HG03095 (cell line): ENCODE measurements around the gene OTC.

Experiments
- ATAC-seq: cut with Tn5 transposase; IDR thresholded peaks from one replicate; pipeline ENCODE4 v1.9.1; 2021; ENCODE audit warnings: moderate library complexity; ENCODE audit not compliant: unreplicated experiment

Gene OTC

GRCh38 chrX:38357747-38358673 lies 5.6 kb downstream of the OTC start:
- no peak for ATAC-seq

DNA sequence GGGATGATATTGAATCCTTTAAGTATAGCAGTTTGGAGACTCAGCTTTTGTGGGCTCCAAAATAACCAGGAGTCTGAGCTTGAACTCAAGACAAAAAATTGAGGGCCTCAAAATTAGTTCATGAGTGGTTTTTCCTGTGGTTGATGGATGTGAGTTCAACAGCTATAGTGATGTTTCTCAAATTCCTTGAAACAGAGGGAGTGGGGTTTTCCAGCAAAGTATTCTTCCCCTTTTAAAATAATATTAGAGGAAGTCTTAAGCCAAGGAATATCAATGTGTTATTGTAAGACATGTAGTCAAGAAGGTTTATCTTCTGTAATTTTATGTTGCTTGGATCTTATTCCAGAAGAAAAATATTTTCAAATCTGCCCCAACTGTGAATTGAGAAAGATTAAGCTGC lies 10.6 kb downstream of the OTC start:
- ATAC-seq: no peak

GRCh38 chrX:38365954-38366353 lies 13.6 kb downstream of the OTC start:
- no peak for ATAC-seq

- ATAC-seq: no peak
Observed at GRCh38 chrX:38368774-38369173, 16.4 kb downstream of the OTC start.

- ATAC-seq: no peak
Observed at GRCh38 chrX:38371641-38372040, 19.2 kb downstream of the OTC start.

- no peak for ATAC-seq
Observed at GRCh38 chrX:38374431-38374830, 22.0 kb downstream of the OTC start.

- ATAC-seq: no peak
Observed at GRCh38 chrX:38375891-38376290, 23.5 kb downstream of the OTC start.

- no peak for ATAC-seq
Observed at GRCh38 chrX:38376747-38377146, 24.3 kb downstream of the OTC start.

DNA sequence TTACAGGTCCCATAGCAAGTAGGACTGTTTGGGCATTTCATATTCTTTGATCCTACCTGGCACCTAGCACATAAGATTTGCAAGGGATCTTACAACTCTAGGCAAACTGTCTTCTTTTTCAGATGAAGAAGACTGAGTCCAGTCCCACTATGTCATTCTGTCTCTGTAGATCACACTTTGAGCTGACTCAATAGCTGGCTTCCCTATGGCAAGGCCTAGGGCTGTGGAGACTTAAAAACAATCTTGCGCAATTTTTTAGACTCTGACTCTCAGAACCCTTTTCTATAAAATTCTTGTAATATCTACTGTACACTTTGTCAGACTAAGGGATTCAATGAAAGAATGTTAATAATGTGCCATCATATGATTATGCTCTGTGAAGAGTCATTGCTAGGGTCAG lies 26.7 kb downstream of the OTC start:
- ATAC-seq: no peak

DNA sequence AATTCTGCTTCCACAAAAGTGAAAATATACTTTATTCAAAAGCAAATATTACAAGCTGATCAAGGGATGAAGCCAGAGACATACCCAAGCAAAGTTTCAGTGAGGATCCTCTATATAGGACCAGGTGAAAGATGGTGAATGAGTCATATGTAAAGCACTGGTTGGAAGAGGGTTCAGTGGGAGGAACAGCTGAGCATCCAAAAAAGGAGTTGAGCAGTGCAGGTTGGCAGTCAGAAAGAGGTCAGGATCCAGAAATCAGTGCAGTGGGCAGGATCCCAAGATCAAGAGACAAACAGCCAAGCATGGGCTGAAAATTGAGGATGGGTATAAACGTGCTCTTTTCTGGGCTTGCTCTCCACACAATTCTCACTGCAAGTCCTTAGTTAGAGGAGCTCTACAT lies 30.3 kb downstream of the OTC start:
- no peak for ATAC-seq

DNA sequence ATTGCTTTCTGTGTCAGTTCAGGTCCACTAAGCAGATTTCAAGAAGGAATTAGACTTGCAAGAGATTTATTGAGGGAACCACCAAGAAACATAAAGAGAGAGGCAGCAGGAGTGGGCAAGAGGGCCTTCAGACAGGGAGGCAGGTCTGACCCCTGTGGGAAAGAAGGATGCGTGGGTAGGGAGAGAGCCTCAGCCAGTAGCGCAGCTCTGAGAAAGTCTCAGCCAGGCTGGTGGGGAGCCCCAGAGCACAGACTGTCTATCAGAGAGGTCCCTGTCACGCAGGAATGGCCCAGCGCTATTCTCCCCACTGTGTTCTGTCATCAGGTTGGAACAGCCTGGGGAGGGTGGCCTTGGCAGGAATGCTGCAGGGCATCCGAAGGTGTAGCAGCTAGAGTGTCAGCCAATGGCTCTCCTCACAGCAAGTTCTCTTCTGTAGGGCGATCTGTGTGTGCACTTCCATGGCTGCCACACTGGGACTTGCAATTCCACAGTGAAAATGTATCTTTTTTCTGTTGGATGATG lies 48.0 kb downstream of the OTC start:
- no peak for ATAC-seq

- ATAC-seq: no peak
Observed at GRCh38 chrX:38402118-38402517, 49.7 kb downstream of the OTC start.

DNA sequence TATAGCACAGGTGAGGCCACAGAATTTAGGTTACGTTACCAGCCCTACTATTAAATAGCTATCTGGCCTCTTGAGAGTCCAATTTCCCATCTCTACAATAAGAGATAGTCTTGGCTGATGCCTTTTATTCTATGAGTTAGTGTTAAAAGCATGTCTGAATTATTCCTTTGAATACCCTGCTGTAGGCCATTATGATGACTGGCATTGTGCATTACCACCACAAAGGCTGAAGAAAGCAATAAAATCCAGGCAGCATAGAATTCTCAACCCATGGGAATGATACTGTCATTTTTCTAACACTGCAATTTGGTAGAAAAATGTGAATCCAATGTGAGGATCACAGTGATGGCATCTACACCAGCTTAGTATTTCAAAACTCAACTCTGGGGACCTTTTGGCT lies 51.4 kb downstream of the OTC start:
- ATAC-seq: no peak

GRCh38 chrX:38407126-38407525 lies 54.7 kb downstream of the OTC start:
- no peak for ATAC-seq

- ATAC-seq: no peak
Observed at GRCh38 chrX:38409289-38409688, 56.9 kb downstream of the OTC start.

DNA sequence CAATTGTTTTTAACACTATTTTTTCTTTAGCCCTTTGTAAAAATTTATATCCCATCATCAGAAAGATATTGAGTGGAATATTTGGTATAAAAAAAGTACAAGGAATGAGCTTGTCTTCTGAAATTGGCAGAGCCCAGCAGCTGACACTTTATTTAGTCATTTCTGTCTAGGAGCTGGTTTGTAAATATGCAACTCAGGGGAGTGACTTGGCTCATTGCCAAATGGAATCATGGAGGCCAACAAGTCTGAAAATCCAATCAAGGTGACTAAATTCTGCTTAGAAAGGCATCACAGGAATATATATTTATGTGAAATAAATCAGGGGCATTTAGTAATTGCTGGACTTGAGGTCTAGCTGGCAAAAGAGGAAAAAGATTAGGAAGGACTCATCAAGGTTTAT lies 74.4 kb downstream of the OTC start:
- ATAC-seq: no peak

- ATAC-seq: no peak
Observed at GRCh38 chrX:38431525-38431924, 79.1 kb downstream of the OTC start.

GRCh38 chrX:38435130-38435529 lies 82.7 kb downstream of the OTC start:
- ATAC-seq: no peak

DNA sequence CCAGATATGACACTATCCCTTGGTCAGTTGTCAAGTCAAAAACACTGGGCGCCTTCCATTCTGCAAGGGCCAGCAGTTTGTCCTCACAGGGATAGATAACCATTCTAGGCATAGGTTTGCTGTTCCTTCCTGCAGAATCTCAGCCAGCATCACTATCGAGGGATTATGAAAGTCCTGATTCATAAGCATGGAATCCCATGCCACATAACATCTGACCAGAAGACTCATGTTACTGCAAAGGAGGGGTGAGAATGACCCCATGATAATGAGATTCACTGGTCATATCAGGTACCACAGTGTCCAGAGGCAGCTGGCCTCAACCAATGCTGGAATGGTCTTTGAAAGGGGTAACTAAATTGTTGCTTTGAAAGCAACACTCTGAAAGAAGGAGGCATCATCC lies 84.7 kb downstream of the OTC start:
- no peak for ATAC-seq

DNA sequence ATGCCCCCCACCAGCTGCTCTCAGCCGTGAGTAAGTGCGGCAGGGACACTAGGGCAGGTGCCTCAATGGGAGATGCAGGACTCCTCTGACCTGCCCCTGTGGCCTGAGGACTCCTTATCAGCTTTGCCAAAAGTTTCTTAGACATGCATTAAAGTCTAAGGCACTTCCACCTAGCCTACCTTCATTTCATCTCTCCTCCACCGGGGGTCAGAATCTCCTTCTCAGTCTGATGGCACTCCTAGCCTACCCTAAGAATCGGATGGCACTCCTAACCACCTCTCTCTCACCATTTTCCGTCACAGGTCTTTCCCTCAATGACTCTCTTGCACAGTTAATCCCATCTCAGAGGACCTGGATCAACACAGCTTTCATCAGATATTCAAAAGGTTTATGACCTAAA lies 85.9 kb downstream of the OTC start:
- ATAC-seq: no peak

GRCh38 chrX:38452603-38453002 lies 100.2 kb downstream of the OTC start:
- no peak for ATAC-seq

- ATAC-seq: no peak
Observed at GRCh38 chrX:38458071-38458470, 105.7 kb downstream of the OTC start.

DNA sequence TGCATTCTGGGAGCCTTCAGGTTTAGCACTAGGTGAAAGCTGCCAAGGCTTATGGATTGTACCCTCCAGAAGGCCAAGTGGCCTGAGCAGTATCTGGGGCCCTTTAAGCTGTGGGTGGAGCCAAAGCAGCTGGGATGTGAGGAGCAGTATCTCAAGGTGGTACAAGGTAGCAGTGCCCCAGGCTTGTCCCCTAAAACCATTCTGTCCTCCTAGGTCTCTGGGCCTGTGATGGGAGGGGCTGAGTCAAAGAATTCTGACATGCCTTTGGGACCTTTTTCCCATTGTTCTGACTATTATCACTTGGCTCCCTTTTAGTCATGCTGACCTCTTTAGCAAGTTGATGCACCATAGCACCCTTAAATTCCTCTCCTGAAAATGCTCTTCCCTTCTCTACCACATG lies 109.9 kb downstream of the OTC start:
- no peak for ATAC-seq
